GM19438 (cell line): Measurements from ENCODE around the gene ZNF512B.
"Not testable (repeated sequence)": the region's sequence is repeated elsewhere in the genome, so short reads cannot be mapped to it uniquely, and the experiment has no call there.

Source experiments
- ATAC-seq: cut with Tn5 transposase; IDR thresholded peaks from one replicate; pipeline ENCODE4 v1.9.1; 2021; ENCODE audit warnings: low read depth; ENCODE audit not compliant: unreplicated experiment

ZNF512B gene

GRCh38 chr20:63964412-63964811, 5.3 kb downstream of the ZNF512B start:
- ATAC-seq, result no peak

- ATAC-seq, result no peak
These were observed 5.9 kb downstream of the ZNF512B start for GRCh38 chr20:63963784-63964301.

GRCh38 chr20:63963348-63963741, 6.4 kb downstream of the ZNF512B start:
- ATAC-seq, result no peak

- no peak for ATAC-seq
These were observed 7.0 kb downstream of the ZNF512B start for GRCh38 chr20:63962426-63963347.

GRCh38 chr20:63961664-63962425, 7.9 kb downstream of the ZNF512B start:
- ATAC-seq, result no peak

- not testable (repeated sequence) for ATAC-seq
These were observed 8.8 kb downstream of the ZNF512B start for GRCh38 chr20:63960654-63961621.

- ATAC-seq, result no peak
These were observed 10.0 kb downstream of the ZNF512B start for GRCh38 chr20:63959699-63960075.

- no peak for ATAC-seq
These were observed 10.6 kb downstream of the ZNF512B start for GRCh38 chr20:63958964-63959698.

GRCh38 chr20:63958471-63958870, 11.3 kb downstream of the ZNF512B start:
- no peak for ATAC-seq

- ATAC-seq, result no peak
These were observed 11.9 kb downstream of the ZNF512B start for GRCh38 chr20:63957690-63958441.

- ATAC-seq, result peak; percentile 19
These were observed 12.6 kb downstream of the ZNF512B start for GRCh38 chr20:63957004-63957689.

GRCh38 chr20:63956664-63957003, 13.1 kb downstream of the ZNF512B start:
- peak; percentile 7 for ATAC-seq

GRCh38 chr20:63955827-63956663, 13.7 kb downstream of the ZNF512B start, which contains the start of gene UCKL1:
Gene UCKL1, minus strand, starts transcription at chr20:63956416. Its CDS starts 44 bp downstream, at chr20:63956372.
- peak; percentile 57 for ATAC-seq

- peak; percentile 19 for ATAC-seq
These were observed 14.4 kb downstream of the ZNF512B start for GRCh38 chr20:63955281-63955826.

GRCh38 chr20:63953764-63954429, 15.8 kb downstream of the ZNF512B start:
- no peak for ATAC-seq

GRCh38 chr20:63952769-63953168, 17.0 kb downstream of the ZNF512B start:
- ATAC-seq, result no peak

GRCh38 chr20:63952210-63952535, 17.6 kb downstream of the ZNF512B start:
- ATAC-seq, result no peak
